ENCODE results near the gene ZNF185.

Gene ZNF185

GRCh38 chrX:152897222-152898131 lies at the start of gene ZNF185:
Gene ZNF185, plus strand, starts transcription at chrX:152898067. Its CDS starts 16,423 bp downstream, at chrX:152914490.
- Histone ChIP-seq H3K4me3 (ENCODE audit: low read depth in 1 of 2, low read length in 2 of 2) (no peak within 1 kb of the TSS), H4K20me1 (ENCODE audit: insufficient read depth, low read length) (no peaks in the 10 kb centered on the region), H3K9me3 (ENCODE audit: insufficient read depth, low read length, severe bottlenecking) (no peaks in the 10 kb centered on the region), H2AFZ (ENCODE audit: low read depth, low read length) (no peak within 1 kb of the TSS), H3K79me2 (ENCODE audit: insufficient read depth, low read length) (no peaks in the 10 kb centered on the region), H3K27me3 (ENCODE audit: insufficient read depth, low read length, poor library complexity) (no peaks in the 10 kb centered on the region), H3K9ac (ENCODE audit: low read depth, low read length) (no peak within 1 kb of the TSS), H3K36me3 (ENCODE audit: insufficient read depth, low read length) (no peaks in the 10 kb centered on the region), H3K4me2 (ENCODE audit: insufficient read depth, low read length) (no peak within 1 kb of the TSS), H3K27ac (ENCODE audit: low read length) (no peak within 1 kb of the TSS), H3K4me1 (ENCODE audit: insufficient read depth, low read length) (no peaks in the 10 kb centered on the region)
- TF ChIP-seq EZH2 (IDR thresholded peaks at IDR 0.05; ENCODE audit: borderline replicate concordance, low read depth, low read length, severe bottlenecking): no peak
- TF ChIP-seq CTCF (IDR thresholded peaks at IDR 0.05; ENCODE audit: borderline replicate concordance, extremely low read depth, low read length, poor library complexity, severe bottlenecking): no peak
- ATAC-seq (ENCODE audit: insufficient read depth, low read depth) (no peak), DNase-seq (no peak)

DNA sequence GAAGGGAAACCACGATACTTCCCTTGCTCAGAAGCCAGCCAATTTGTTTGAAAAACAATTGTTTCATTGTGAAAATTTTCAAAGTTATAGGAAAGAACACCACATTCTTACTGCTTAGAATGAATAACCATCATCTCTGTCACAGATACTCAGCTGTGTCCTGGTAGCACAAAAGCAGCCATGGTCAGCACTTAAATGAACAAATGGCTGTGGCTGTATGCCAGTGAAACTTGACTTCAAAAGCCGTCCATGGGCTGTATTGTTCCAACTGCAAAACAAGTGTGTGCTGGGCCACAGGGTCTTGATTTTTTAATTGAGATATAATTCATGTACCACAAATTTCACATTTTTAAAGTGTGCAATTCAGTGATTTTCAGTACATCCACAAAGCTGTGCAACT lies 47.4 kb upstream of the ZNF185 start:
- no peaks in the 10 kb centered on the region for H3K27me3 ChIP-seq (ENCODE audit: insufficient read depth, low read length, poor library complexity)
- H3K4me1 ChIP-seq (ENCODE audit: insufficient read depth, low read length): no peaks in the 10 kb centered on the region
- no peaks in the 10 kb centered on the region for H4K20me1 ChIP-seq (ENCODE audit: insufficient read depth, low read length)
- peaks cover 2% of the 10 kb centered on the region; the same call in 1 of the 2 replicates for H3K79me2 ChIP-seq (ENCODE audit: insufficient read depth, low read length)
- no peak for DNase-seq
- H3K36me3 ChIP-seq (ENCODE audit: insufficient read depth, low read length): peaks cover 54% of the 10 kb centered on the region
- TF ChIP-seq CTCF (IDR thresholded peaks at IDR 0.05; ENCODE audit: borderline replicate concordance, extremely low read depth, low read length, poor library complexity, severe bottlenecking) (no peak), EZH2 (IDR thresholded peaks at IDR 0.05; ENCODE audit: borderline replicate concordance, low read depth, low read length, severe bottlenecking) (no peak)
- no peaks in the 10 kb centered on the region for H3K9me3 ChIP-seq (ENCODE audit: insufficient read depth, low read length, severe bottlenecking)
- ATAC-seq (ENCODE audit: insufficient read depth, low read depth): no peak
- H3K4me3 ChIP-seq (ENCODE audit: low read depth in 1 of 2, low read length in 2 of 2): no peak overlapping the region
- no peak overlapping the region for H3K4me2 ChIP-seq (ENCODE audit: insufficient read depth, low read length)
- H3K27ac ChIP-seq (ENCODE audit: low read length): no peak overlapping the region
- H3K9ac ChIP-seq (ENCODE audit: low read depth, low read length): no peak overlapping the region
- no peak overlapping the region for H2AFZ ChIP-seq (ENCODE audit: low read depth, low read length)

- no peaks in the 10 kb centered on the region for H3K9me3 ChIP-seq (ENCODE audit: insufficient read depth, low read length, severe bottlenecking)
- ATAC-seq (ENCODE audit: insufficient read depth, low read depth) (no peak), DNase-seq (no peak)
- H3K9ac ChIP-seq (ENCODE audit: low read depth, low read length): no peak overlapping the region
- no peaks in the 10 kb centered on the region for H3K4me1 ChIP-seq (ENCODE audit: insufficient read depth, low read length)
- no peak overlapping the region for H3K4me2 ChIP-seq (ENCODE audit: insufficient read depth, low read length)
- H3K79me2 ChIP-seq (ENCODE audit: insufficient read depth, low read length): no peaks in the 10 kb centered on the region
- H2AFZ ChIP-seq (ENCODE audit: low read depth, low read length): no peak overlapping the region
- no peaks in the 10 kb centered on the region for H3K27me3 ChIP-seq (ENCODE audit: insufficient read depth, low read length, poor library complexity)
- no peak overlapping the region for H3K27ac ChIP-seq (ENCODE audit: low read length)
- H3K36me3 ChIP-seq (ENCODE audit: insufficient read depth, low read length): peaks cover 49% of the 10 kb centered on the region
- no peak overlapping the region for H3K4me3 ChIP-seq (ENCODE audit: low read depth in 1 of 2, low read length in 2 of 2)
- TF ChIP-seq CTCF (IDR thresholded peaks at IDR 0.05; ENCODE audit: borderline replicate concordance, extremely low read depth, low read length, poor library complexity, severe bottlenecking) (no peak), EZH2 (IDR thresholded peaks at IDR 0.05; ENCODE audit: borderline replicate concordance, low read depth, low read length, severe bottlenecking) (no peak)
- no peaks in the 10 kb centered on the region for H4K20me1 ChIP-seq (ENCODE audit: insufficient read depth, low read length)
These were observed 43.9 kb upstream of the ZNF185 start for GRCh38 chrX:152853986-152854385.
